ENCODE data around the gene IL9R. TPM values are rescaled to one million over a fixed set of nuclear protein-coding genes. Genes with fewer than 3 reads are reported as not detected.
"Not testable (repeated sequence)": the region's sequence is repeated elsewhere in the genome, so short reads cannot be mapped to it uniquely, and the experiment has no call there.

The IL9R gene, protein sequence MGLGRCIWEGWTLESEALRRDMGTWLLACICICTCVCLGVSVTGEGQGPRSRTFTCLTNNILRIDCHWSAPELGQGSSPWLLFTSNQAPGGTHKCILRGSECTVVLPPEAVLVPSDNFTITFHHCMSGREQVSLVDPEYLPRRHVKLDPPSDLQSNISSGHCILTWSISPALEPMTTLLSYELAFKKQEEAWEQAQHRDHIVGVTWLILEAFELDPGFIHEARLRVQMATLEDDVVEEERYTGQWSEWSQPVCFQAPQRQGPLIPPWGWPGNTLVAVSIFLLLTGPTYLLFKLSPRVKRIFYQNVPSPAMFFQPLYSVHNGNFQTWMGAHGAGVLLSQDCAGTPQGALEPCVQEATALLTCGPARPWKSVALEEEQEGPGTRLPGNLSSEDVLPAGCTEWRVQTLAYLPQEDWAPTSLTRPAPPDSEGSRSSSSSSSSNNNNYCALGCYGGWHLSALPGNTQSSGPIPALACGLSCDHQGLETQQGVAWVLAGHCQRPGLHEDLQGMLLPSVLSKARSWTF
- total RNA-seq: 22.1 TPM

DNA sequence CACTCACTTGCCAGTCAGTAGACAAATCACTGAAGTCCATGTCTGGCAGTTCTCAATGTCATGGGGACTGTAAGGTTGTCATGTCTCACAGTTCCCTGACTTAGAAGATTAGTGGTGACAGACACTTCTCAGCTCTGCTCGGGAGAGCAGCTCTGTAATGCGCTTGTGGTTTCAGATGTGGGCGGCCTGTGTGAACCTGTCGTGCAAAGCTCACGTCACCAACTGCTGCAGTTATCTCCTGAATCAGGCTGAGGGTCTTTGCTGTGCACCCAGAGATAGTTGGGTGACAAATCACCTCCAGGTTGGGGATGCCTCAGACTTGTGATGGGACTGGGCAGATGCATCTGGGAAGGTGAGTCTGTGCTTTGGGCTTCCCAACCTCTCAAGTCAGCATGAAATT is at the start of gene IL9R:
IL9R (plus strand) TSS at position 261 of the 400 bp plus-strand sequence; CDS start at position 325, 64 bp downstream.
- no peak for DNase-seq (ENCODE audit: low spot score)

GRCh38 chrX:155949098-155949497 is 48.4 kb upstream of the IL9R start:
- DNase-seq (ENCODE audit: low spot score): no peak

DNA sequence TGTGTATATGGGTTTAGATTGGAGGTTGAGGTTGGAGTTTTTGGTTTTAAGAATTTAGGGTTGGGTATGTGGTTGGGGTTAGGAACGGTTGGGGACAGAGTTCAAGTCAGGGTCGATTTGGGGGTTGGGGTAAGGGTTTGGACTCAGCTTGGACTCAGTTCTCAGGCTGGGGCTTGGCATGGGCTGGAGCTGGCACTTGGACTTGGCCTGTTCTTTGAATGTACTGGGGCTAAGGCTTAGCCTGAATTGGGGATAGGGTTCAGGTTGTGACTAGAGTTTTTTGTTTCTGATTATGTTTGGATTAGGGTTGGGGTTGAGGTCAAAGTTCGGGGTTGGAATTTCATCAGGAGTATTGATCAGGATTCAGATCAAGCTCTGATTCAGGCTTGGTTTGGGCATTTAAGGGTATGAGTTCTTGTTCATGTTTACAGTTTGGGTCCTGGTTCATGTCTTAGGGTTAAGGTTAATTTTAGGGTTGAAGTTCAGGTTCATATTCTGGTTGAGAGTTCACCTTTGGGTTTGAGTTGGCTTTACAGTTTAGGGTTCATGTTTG is 46.2 kb upstream of the IL9R start:
- DNase-seq (ENCODE audit: low spot score): no peak

DNA sequence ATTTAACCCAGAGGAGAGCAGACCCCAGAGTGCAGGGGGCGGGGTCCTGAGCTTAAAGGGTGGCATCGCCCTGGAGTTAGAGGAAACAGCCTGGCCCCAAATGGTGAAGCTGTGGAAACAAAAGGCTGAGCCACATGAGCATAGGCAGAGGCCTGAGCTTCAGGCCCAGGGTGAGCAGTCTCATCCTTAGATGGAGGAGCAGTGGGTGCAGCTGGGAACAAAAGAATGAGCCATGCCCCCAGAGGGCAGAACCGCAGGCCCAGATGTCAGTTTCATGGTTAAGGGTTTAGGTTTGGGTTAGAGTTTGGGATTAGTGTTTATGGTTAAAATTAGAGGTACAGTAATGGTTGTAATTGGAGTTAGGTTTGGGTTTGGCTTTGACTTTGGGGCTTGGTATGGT is 44.4 kb upstream of the IL9R start:
- DNase-seq (ENCODE audit: low spot score): no peak

- no peak for DNase-seq (ENCODE audit: low spot score)
These were observed 42.7 kb upstream of the IL9R start for GRCh38 chrX:155954793-155955192.

- DNase-seq (ENCODE audit: low spot score): no peak
These were observed 41.4 kb upstream of the IL9R start for GRCh38 chrX:155956099-155956498.

GRCh38 chrX:155956649-155957048 is 40.8 kb upstream of the IL9R start:
- no peak for DNase-seq (ENCODE audit: low spot score)

DNA sequence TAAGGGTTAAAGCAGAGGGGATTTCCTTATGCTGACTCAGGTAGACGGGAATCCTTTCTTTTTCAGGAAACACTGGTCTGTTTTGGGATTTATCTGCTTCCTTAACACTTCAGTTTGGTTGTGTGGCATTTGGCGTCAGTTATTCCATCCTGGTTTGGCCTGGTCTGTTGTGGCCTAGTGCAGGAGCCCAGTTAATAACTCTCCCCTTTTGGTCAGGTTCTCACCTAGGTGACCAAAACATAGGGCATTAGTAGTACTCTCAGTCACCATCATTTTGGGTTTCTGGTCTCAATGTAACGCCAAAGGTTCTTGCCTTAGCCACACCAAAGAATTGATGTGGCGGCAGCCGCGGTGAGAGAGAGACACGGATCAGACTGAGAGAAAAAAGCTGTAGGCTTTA is 39.7 kb upstream of the IL9R start:
- no peak for DNase-seq (ENCODE audit: low spot score)

GRCh38 chrX:155959018-155959587 is 38.4 kb upstream of the IL9R start:
- DNase-seq (ENCODE audit: low spot score): no peak

DNA sequence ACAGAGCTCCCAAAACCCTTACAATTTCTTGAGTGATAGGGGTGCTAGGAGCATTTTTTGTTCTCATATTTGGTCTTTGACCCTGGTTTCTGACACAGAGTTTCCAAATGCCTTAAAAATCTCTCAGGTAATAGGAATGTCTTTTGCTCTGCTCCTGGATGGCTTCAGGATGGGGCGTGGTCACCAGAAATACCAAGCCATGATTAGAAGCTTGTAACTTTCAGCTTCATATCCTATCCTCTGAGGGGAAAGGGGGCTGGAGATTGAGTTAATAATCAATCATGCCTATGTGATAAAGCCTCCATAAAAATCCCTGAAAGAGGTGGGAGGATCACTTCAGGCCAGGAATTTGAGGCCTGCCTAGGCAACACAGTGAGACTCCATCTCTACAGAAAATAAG is 34.6 kb upstream of the IL9R start:
- DNase-seq (ENCODE audit: low spot score): no peak

- DNase-seq (ENCODE audit: low spot score): no peak
These were observed 30.6 kb upstream of the IL9R start for GRCh38 chrX:155966876-155967275.

GRCh38 chrX:155967653-155968325 is 29.7 kb upstream of the IL9R start:
- no peak for DNase-seq (ENCODE audit: low spot score)

GRCh38 chrX:155968326-155968661 is 29.2 kb upstream of the IL9R start:
- no peak for DNase-seq (ENCODE audit: low spot score)

DNA sequence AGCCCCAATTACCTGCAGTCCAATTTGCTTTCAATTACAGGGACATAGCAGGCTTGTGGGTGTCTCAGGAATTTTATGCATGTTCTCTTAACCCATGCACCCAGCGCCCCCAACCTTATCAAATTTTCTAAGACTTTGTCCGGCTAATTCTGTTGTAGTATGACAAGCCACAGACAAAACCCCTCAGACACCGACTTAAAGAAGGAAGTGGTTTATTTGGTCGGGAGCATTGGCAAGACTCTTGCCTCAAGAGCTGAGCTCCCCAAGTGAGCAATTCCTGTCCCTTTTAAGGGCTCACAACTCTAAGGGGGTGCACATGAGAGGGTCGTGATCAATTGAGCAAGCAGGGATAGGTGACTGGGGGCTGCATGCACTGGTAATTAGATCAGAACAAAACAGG is 28.7 kb upstream of the IL9R start:
- no peak for DNase-seq (ENCODE audit: low spot score)

GRCh38 chrX:155971658-155972057 is 25.8 kb upstream of the IL9R start:
- not testable (repeated sequence) for DNase-seq (ENCODE audit: low spot score)

- not testable (repeated sequence) for DNase-seq (ENCODE audit: low spot score)
These were observed 25.3 kb upstream of the IL9R start for GRCh38 chrX:155972241-155972640.

DNA sequence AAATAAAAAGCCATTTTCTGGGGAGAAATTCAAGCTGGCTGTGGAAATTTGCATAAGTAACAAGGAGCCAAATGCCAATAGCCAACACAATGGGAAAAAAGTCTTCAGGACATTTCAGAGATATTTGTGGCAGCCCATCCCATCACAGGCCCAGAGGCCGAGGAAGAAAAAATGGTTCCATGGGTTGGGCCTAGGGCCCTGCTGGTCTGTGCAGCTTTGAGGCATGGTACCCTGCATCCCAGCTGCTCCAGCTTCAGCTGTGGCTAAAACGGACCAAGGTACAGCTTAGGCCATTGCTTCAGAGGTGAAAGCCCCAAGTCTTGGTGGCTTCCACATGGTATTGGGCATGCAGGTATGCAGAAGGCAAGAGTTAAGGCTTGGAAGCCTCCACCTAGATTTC is 14.2 kb upstream of the IL9R start:
- DNase-seq (ENCODE audit: low spot score): no peak

- no peak for DNase-seq (ENCODE audit: low spot score)
These were observed 12.3 kb upstream of the IL9R start for GRCh38 chrX:155985208-155985607.

DNA sequence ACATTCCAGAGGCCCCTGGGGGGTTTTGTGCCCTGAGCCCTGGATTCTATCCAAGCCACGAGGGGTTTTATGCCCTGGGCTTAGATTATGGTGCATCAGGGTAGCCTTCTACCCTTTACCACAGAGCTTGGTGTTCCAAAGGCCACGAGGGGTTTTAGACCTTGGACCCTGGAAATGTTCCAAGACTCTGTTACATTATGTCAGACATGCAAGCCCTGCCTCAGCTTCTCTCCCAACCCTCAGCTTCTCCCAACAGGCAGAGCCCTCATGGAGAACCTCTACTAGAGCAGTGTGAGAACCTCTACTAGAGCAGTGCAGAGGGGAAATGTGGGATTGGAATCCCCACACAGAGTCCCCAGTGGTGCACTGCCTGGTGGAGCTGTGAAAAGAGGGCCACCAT is 10.5 kb upstream of the IL9R start:
- DNase-seq (ENCODE audit: low spot score): not testable (repeated sequence)

- DNase-seq (ENCODE audit: low spot score): no peak
These were observed 8.6 kb upstream of the IL9R start for GRCh38 chrX:155988859-155989258.

DNA sequence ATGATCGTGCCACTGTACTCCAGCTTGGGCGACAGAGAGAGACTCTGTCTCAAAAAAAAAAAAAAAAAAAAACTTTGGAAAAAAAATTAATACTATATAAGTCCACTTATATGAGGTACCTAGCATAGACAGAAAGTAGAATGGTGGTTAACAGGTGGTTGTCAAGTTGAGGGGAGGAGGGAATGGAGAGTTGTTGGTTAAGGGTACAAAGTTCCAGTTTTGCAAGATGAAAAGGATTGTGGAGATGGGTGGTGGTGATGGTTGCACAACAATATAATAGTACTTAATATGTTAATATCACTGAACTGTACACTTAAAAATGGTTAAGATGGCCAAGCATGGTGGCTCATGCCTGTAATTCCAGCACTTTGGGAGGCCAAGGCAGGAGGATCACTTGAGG is 4.1 kb upstream of the IL9R start:
- no peak for DNase-seq (ENCODE audit: low spot score)

GRCh38 chrX:155995321-155995875 is 2.1 kb upstream of the IL9R start:
- no peak for DNase-seq (ENCODE audit: low spot score)
